HG02571 (cell line): ENCODE data around the gene PRDM15.

Experiments used
- ATAC-seq: cut with Tn5 transposase; IDR thresholded peaks from one replicate; pipeline ENCODE4 v1.9.1; 2021; ENCODE audit warnings: mild to moderate bottlenecking, moderate library complexity; ENCODE audit not compliant: unreplicated experiment

PRDM15 gene

DNA sequence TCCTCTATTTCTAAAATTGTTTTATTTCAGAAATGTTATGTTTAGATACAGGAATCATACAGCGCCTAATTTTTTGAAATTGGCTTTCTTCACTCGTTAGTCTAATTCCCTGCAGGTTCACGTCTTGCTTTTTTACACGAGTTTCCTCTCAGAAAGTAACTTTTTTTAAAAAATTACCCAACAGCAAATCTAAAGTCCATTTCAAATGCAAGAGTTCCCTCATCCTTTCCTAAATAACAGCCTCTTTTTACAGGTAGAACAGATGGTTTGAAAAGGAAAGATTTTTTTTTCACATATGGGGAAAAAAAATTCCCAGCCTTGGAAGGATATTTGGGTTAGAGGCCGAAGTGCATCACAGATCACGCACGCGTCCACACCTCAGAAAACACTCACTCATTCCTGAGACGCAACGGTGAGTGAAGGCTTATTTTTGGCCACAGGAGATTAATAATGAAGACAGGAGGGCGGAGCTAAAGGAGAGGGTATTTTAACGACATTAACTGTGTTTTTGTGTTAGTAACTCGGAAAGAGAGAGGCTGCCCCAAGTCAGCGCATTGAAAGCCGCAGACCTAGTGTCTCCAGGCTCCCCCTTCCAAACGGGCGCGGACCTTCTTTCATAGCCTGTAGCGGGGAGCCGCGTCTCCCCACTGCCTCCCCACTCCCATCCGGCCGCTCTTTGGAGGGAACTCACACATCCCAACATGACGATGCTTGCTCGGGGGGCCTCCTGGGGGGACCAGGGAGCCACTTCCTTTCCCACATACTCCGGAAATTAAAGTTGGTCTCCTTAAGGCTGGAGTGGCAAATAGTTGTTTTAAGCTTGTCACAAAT, 111.3 kb downstream of the PRDM15 start:
- no peak for ATAC-seq

DNA sequence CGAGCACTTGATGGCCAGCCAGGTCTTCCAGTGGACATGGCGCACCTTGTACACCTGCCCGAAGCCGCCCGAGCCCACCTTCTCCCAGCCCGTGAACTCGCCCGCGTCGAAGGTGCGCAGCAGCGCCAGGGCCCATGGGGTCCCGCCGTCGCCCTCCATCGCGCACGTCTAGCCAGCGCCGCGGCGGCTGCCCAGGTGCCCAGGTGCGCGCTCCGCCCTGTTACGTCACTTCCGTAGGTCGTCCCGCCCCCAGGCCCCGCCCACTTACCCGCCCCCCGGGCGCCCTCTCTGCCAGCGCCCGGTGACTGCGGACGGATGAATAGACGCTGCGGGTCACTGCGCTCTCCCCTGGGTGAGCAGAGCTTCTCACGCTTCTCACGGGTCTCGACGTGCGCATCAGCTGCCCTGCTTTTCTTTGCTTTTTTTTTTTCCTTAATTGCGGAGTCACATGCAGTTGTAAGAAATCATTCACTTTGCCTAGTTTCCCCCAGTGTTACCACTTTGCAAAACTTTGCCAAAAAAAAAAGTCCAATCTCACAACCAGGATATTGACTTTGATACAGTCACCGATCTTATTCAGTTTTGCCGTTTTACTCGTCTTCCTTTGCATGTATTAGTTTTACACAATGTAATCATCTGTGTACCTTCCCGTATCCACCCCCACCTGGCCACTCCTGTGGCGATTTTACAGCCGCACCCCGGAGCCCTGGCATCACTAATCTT, 112.1 kb downstream of the PRDM15 start, which contains the start of gene RIPK4:
Gene RIPK4 (minus strand): TSS at position 170 of the 723 bp plus-strand sequence. CDS start 11 bp downstream, at position 159.
- no peak for ATAC-seq

DNA sequence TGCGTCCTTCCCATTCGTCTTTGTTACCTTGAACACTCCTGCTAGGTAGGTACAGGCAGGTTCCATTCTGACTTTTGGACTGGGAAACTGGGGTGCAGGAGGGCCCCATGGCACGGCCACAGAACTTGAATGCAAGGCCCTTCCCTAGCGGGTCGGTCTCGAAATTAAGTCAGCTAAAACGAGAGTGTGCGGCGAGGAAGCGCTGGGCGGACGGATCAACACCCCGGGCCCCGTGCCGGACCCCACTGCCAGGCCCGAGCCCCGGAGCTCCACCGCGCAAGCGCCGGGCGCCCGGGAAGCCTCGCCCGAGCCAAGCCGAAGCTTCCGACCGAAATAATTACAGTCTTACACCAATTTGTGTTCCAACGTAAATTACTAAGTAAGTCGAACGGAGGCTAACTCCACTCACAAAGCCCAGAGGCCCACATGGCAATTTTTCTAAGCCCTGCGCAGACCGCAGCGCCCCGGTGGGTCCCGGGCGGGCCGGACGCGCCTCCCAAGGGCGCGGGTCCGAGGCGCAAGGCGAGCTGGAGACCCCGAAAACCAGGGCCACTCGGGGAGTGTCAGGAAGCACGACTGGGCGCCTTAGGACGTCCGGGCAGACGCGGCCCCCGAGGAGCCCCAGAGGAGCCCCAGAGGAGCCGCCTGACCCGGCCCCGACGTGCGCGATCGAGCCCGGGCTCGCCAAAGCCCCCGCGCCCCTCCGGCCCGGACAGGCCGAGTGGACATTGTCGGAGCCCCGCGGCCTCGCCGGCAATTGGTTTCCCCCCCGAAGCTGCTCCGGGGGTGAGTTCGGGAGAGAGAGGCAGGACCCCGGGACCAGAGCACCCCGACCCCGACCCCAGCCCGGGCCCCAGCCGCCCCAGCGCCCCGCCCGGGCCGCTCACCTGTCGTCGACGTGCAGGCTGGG, 112.9 kb downstream of the PRDM15 start:
- no peak for ATAC-seq

DNA sequence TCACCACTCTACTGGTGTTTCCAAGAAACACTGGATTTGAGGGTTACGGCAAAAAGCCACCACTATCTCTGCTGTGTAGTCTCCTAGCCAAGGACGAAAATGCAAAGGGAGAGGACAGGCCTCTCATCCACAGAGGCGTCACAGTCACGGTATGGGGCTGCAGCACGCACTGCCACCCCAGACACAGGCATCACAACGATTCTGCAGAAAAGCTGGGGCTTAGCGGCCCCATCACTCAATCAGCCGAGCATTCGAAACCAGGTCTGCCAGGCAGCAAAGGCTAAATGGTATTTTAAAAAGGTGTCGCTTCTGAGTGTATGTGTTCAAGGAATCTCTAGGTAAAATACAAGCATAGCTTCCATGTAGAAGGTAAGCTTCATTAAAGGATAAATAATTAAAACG, 113.7 kb downstream of the PRDM15 start:
- ATAC-seq = no peak

DNA sequence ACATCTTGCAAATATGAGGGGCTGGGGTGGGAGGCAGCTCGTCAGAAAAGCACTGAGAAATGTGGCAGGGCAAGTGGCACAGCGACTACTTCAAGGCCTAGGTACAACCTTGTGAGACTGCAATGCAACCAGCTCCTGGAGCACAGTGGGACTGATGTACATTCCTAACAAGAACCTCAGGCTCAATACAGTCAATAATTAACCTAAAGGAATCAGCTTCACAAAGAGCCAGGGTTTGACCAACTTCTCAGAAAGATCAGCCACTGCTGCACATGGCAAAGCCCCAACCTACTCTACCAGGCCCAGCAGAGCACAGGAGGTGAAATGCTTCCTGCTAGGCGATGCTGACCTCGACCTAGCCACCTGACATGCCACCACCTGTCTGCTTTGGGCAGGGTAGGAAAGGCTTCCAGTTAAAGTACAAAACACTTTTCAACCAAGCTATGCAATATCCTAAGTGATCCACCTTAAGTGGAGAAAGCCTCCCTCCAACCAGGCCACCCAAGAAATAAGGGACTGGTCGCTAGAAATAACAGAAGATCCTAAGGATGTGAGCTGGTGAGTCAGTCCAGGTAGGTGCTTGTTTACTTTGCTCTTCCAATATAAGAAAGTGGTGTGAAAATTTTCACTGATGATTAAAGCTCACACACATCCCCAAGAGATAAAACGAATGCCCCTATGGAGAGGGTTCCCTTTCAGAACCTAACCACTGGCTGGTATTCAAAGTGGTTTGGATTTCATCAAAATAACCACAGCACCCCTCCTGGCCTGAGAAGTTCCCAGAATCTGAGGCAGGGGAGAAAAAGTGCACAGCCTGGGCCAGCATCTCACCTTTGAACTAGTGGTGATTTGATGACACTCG, 114.4 kb downstream of the PRDM15 start:
- ATAC-seq = no peak

DNA sequence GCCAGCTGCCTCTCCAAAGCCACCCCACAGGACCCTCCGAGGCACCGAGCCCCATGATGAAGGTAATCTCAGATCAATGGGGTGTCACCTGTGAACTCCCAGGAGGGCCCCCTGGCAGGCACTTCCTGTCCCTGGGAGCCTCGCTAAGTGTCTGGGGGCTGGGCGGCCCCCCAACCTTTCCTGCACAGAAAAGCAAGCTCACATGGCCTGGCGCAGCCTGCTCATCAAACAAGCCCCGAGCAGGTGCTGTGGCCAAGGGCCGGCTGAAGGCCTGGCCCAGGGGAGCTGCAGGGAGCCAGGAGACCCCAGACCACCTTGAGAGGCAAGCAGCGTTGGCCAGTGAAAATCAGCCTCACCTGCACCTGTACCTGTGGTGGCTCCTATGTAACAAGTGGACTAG, 115.1 kb downstream of the PRDM15 start:
- ATAC-seq = no peak

DNA sequence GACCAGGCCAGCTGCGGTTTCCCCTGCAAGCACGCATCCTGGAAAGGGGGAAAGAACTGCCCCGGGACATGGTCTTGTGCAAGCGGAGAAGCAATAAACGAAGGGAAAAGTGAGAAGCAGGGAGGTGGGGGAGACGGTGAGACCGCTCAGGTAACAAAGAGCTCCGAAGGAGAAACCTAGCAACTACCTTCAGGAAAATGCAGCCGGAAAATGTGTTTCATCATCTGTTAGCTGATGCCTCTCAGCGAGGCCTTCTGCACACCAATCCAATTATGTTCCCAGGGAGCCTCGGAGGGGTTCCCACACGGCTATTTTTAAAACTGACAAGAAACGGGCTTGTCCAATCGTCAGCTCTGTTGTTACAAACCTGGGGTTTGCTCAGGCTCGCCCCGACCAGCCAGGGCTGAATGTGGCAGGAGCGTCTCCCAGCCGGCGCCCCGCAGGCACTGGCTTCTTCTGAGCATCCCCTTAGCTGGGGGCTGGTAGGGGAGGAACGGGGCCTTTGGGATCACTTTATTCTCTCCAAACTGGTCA, 115.7 kb downstream of the PRDM15 start:
- ATAC-seq = no peak

DNA sequence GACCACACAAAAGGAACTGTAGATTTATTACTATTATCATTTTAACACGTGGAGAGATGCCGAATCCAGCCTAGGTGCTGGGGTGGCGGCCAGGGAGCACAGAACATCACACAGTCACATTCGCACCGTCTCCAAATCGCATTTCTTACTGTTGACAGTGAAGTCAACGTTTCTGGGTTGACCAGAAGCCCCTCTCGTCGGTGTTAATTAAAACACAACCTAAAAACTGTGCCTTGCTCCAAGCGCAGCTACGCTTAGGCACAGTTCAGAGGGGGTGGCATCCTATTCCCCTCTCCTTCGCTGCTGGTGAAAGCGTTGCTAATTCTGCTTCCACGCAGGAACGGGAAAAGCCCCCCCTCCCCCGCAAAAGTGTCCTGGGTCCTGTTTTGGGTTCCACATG, 116.4 kb downstream of the PRDM15 start:
- ATAC-seq = no peak

DNA sequence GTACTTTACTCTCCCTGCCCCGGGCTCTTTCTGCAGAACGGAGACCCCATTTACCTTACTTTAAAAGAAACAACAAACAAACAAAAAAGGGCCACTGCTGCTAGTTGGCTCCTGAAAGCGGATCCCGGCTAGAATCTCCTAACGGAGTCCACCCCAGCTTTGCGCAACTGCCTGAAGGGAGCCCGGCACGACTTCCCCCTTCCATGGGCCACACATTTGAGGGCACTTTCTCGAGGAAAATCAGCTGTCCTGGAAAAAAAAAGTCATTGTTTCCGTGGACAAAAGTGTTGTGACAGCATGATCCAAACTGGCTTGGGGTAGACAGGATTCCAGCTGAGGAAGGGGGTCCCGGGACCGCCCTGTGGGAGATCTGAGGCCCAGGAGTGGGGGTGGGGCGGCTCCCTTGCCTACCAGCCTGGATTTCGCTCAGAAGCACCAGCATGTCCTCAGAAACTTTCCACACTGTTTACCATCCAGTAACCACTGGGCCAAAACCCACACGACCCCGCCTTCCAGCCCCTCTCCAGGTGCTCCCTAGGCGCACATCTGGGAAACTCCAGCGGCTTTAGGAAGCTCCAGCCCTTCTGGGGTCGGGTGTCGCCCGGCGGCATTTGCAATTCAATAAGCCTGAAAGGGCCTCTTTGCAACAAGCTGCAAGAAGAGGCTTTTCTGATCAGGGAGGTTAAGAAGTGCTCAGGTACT, 117.1 kb downstream of the PRDM15 start:
- ATAC-seq = no peak

DNA sequence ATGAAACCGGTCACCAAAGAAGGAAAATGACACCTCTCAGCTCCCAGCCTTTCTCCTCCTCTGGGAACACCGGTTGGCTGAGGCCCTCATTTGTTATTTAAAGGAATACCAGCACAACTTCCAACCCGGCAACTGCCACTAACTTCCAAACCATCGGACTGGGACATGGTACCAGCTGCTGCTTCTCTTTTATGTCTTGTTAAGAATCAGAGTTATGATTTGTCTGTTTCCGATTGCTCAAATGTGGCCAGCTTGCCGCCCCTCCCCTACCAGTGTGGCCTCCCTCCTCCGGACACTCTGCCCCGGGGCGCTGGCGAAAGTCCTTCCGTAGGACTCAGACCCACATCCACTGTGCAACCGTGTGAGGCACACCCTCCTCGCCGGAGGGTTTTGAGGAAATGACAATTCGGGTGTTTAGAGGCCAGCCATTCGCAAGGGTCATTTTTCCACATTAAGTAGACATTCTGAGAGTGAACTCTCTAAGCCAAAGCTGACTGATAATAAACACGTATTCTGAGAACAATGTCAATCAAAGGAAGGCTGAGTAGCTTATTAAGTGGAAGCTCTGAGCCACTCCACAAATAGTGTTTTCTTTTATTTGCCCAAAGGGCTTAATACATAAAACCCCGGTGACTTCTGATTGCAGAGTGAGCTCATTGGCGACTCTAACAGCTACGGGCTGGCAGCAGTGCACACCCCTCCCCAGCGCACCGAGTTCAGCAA, 117.8 kb downstream of the PRDM15 start:
- no peak for ATAC-seq

DNA sequence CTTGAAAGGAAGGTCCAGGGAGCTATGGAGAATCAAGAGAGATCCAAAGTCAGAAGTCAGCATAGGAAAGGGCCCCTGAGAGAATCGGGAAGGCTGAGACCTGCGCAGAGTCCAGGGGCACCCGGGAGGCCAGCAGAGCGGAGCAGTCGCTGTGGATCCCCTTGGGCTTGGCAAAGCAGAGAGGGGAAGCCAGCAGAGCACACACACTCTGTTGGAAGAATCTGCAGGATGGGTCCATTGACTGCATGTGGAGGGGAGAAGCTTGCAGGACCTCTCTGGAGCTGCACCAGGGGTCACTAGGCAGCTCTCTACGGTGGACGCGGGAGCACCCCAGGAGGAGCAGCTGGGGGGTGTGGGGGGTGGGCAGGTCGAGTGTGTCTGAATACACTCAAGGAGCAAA, 118.7 kb downstream of the PRDM15 start:
- no peak for ATAC-seq

DNA sequence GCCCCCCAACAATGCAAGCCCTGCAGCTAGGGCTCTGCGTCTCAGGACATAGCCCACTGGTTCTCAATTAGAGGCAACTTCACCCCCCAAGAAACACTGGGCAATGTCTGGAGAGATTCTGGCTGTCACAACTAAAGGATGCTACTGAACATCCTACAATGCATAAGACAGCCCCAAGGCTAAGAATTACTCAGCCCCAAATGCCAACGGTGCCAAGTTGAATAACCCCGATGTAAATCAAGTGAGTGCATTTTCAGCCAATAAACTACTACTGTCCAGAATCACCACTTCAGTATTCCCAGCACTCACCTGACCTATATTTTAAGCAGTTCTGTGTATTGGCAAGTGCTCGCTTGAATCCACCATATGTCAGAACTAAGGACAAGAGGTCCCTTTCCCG, 119.2 kb downstream of the PRDM15 start:
- ATAC-seq = no peak

DNA sequence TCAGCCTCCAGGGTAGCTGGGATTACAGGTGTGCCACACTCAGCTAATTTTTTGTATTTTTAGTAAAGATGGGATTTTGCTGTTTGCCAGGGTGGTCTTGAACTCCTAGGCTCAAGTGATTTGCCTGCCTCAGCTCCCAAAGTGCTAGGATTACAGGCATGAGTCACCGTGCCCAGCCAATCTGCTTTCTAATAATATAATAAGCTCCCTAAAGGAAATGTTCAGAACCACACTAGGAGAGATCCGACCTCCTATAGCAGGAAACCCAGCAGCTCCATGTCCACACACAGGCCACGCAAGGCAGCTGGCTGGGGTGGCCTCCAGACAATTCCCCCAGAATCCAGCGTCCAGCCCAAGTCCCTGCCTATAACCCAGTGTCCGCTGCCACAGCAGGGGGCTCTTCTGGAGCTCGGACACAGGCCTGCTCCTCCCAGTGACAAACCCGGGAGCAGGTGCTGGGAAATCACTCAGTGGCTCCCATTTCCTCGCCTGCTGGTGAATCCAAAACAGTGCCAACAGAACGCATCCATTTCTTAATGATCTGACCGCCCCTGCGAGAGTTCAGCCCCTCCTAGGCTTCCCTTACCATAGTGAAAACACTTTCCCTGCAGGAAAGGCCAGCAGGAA, 119.8 kb downstream of the PRDM15 start:
- no peak for ATAC-seq

DNA sequence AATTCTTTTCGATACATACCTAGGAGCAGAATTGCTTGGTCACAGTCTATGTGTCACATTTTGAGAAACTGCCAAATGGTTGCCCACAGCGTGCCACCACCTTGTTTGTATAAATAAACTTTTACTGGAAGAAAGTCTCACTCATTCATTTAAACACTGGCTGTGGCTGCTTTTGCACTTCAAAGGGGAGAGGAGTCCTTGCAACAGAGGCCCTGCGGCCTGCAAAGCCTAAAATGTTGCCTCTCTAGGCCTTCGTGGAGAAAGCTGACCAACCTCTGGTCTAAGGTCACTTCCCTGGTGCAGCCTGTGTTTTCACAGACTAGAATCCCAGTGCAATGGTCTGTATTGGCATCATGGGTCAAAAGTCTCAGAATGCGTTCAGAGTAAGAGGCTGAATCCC, 120.6 kb downstream of the PRDM15 start:
- no peak for ATAC-seq

DNA sequence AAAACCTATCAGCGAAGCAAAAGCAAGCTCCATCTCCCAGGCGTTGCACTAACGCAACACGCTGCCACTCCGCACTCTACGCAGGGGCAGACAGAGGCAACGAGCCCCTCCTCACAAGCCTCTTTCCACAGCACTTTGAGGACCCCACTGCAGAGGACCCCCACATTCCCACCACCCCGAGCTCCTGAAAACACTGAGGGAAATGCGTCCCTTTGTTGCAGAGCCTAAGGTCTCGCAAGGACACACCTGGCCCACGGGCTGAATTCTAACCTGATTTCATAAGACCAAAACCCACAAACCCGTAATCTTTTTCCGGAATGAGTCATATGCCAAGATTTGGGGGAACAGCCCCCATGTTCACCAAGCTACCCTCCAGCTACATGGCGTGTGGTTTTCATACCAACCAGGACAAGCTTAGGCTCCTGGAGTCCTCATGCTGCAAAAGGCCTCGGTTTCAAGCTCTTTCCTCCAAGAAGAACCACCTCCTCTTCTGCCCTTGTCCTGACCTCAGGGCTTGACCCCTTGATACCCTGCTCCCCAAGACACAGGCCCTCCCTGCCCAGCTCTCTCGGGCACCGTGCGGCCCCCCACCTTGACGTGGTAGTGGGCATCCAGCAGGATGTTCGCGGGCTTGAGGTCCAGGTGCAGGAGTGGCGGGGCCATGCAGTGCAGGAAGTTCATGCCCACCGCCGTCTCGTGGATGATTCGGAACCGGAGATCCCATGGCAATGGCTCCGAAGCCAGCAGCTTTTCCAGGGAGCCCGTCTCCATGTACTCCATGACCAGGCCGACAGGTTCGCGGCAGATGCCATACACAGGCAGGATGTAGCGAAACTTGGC, 123.0 kb downstream of the PRDM15 start:
- no peak for ATAC-seq

DNA sequence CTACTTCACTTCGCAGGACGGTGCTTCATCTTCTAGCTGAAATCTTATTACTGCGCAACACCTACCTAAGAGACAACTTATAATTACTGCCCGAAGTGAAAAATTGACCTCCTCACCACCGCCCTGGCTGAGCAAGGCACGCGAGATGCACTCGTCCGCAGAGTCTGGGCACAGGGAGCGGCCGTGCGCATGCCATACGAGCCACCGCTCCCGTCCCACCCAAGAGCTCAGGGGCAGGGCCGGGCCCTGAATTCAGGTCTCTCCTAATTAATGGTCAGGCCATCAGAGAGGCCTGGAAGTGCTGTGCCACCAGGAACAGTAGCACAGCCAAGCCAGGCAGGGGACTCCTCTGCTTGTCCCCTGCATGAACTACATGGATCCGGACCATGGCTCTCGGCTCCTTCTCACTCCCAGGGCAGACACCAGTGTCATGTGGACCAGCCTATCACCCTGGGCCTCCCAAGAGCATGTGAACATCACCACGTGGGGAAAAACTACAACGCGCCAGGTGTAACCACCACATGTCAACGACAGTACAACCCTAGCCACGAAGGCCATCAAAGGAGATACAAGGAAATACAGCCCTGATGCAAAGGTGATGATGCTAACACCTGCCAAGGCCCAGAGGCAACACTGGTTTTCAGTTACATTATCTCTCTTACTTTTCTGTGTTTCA, 123.7 kb downstream of the PRDM15 start:
- ATAC-seq = no peak

DNA sequence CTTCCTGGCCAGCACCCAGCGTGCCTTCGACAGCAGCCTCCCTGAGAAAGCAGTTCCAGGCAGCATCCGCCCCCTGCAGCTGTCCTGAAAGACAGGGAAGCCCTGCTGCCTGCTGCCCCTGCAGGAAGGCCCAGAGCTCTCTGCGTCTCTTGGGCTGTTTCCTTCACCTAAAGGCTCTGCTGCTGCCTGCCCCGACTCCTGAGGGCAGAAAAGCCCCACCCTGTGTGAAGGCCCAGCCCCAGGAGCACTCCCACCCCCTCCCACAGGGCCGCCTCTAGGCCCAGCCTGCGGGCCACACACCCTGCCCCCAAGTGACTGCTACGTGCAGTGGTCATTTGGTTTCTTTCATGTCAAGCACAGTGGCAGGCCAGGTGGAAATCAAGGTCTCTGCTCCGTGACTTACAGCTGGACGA, 124.7 kb downstream of the PRDM15 start:
- ATAC-seq = no peak
